ENCODE measurements around the gene TRPV4.

DNA sequence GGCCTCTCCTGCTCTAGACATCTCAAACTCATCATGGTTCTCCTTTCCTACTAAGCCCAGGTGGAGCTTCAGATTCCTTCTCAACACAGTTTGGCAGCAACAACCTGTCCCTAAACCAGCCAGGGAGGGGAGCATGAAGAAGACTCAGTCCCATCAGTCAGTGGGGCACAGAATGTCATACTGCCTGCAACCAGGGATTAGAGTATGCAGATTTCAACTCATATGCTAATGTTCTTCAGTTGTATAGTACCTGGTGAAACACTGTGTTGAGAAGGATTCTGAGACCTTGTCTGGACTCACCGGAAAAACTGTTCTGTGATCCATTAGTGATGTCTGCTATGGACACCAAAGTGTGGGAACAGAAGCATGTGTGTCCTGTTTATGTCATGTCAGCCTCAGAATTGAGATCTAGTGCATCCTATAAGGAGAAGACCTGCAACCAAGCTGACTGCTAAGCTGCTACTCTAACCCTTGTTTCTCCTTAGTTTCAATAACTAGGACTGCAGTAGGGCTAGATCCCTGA is 43.6 kb downstream of the TRPV4 start:
- no peak for TF ChIP-seq CTCF (IDR thresholded peaks at IDR 0.05)
- no peak for TF ChIP-seq POLR2AphosphoS5 (IDR thresholded peaks at IDR 0.05; ENCODE audit: low read depth, low read length)
- TF ChIP-seq, protein P1, sequence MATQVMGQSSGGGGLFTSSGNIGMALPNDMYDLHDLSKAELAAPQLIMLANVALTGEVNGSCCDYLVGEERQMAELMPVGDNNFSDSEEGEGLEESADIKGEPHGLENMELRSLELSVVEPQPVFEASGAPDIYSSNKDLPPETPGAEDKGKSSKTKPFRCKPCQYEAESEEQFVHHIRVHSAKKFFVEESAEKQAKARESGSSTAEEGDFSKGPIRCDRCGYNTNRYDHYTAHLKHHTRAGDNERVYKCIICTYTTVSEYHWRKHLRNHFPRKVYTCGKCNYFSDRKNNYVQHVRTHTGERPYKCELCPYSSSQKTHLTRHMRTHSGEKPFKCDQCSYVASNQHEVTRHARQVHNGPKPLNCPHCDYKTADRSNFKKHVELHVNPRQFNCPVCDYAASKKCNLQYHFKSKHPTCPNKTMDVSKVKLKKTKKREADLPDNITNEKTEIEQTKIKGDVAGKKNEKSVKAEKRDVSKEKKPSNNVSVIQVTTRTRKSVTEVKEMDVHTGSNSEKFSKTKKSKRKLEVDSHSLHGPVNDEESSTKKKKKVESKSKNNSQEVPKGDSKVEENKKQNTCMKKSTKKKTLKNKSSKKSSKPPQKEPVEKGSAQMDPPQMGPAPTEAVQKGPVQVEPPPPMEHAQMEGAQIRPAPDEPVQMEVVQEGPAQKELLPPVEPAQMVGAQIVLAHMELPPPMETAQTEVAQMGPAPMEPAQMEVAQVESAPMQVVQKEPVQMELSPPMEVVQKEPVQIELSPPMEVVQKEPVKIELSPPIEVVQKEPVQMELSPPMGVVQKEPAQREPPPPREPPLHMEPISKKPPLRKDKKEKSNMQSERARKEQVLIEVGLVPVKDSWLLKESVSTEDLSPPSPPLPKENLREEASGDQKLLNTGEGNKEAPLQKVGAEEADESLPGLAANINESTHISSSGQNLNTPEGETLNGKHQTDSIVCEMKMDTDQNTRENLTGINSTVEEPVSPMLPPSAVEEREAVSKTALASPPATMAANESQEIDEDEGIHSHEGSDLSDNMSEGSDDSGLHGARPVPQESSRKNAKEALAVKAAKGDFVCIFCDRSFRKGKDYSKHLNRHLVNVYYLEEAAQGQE (IDR thresholded peaks at IDR 0.05; ENCODE audit: insufficient read depth in 1 of 2, low read depth in 2 of 2, low read length in 1 of 2), result no peak

All from Panc1 (cell line).